ENCODE results near the gene OR2L13.

GRCh38 chr1:248127653-248128052 lies 32.7 kb downstream of the OR2L13 start:
- TF ChIP-seq CTCF (IDR thresholded peaks at IDR 0.05) (no peak), POLR2A (IDR thresholded peaks at IDR 0.05) (no peak)
